Measurements from ENCODE around the gene LDLRAP1. TPM values are rescaled to one million over a fixed set of nuclear protein-coding genes. Genes with fewer than 3 reads are reported as not detected.

The LDLRAP1 gene
- polyA plus RNA-seq, 1 donor from 2014 or later = 0.22 TPM

GRCh38 chr1:25546193-25546592 lies 2.8 kb downstream of the LDLRAP1 start:
- H3K36me3 ChIP-seq (ENCODE audit: insufficient read depth, low read length) = no peaks in the 10 kb centered on the region
- H4K20me1 ChIP-seq (ENCODE audit: insufficient read depth) = no peaks in the 10 kb centered on the region
- H3K27ac ChIP-seq (ENCODE audit: low read length) = no peak overlapping the region
- H3K9ac ChIP-seq (ENCODE audit: low read length) = no peak overlapping the region
- H2AFZ ChIP-seq (ENCODE audit: low read depth, low read length) = no peak overlapping the region
- no peak for TF ChIP-seq POLR2AphosphoS5 (IDR thresholded peaks at IDR 0.05)
- TF ChIP-seq REST (IDR thresholded peaks at IDR 0.05; ENCODE audit: borderline replicate concordance) = no peak
- TF ChIP-seq EZH2 (IDR thresholded peaks at IDR 0.05; ENCODE audit: borderline replicate concordance, insufficient read depth, low read length, poor library complexity, severe bottlenecking) = no peak
- TF ChIP-seq RAD21 (conservative IDR thresholded peaks at IDR 0.05) = no peak
- TF ChIP-seq CTCF (IDR thresholded peaks at IDR 0.05; ENCODE audit: poor library complexity, severe bottlenecking) = no peak
- TF ChIP-seq SMC3 (conservative IDR thresholded peaks at IDR 0.05; ENCODE audit: poor library complexity) = no peak
- TF ChIP-seq TAF1 (IDR thresholded peaks at IDR 0.05; ENCODE audit: low read depth) = no peak
- no peak for TF ChIP-seq EP300 (conservative IDR thresholded peaks at IDR 0.05; ENCODE audit: poor library complexity, severe bottlenecking)
- TF ChIP-seq MXI1 (conservative IDR thresholded peaks at IDR 0.05; ENCODE audit: poor library complexity, severe bottlenecking) = no peak
- H3K4me3 ChIP-seq (ENCODE audit: low read length) = no peak overlapping the region
- H3K27me3 ChIP-seq (ENCODE audit: insufficient read depth, low read depth, low read length) = peaks cover 35% of the 10 kb centered on the region
- H3K9me3 ChIP-seq (ENCODE audit: low read length) = no peaks in the 10 kb centered on the region
- H3F3A ChIP-seq (ENCODE audit: insufficient read depth, low read length, poor library complexity, severe bottlenecking) = no peaks in the 10 kb centered on the region
- H3K9me2 ChIP-seq (ENCODE audit: insufficient read depth, low read length) = no peaks in the 10 kb centered on the region
- no peak overlapping the region for H3K4me2 ChIP-seq (ENCODE audit: low read length)
- H3K79me2 ChIP-seq (replicated peaks; ENCODE audit: insufficient read depth, low read length) = no peaks in the 10 kb centered on the region

- Histone ChIP-seq H4K20me1 (ENCODE audit: insufficient read depth) (no peaks in the 10 kb centered on the region), H3K4me3 (ENCODE audit: low read length) (no peak overlapping the region), H3K9ac (ENCODE audit: low read length) (no peak overlapping the region), H3K9me3 (ENCODE audit: low read length) (no peaks in the 10 kb centered on the region), H3K79me2 (replicated peaks; ENCODE audit: insufficient read depth, low read length) (no peaks in the 10 kb centered on the region), H3K4me2 (ENCODE audit: low read length) (no peak overlapping the region), H3K27me3 (ENCODE audit: insufficient read depth, low read depth, low read length) (peaks cover 19% of the 10 kb centered on the region), H3K36me3 (ENCODE audit: insufficient read depth, low read length) (no peaks in the 10 kb centered on the region), H3F3A (ENCODE audit: insufficient read depth, low read length, poor library complexity, severe bottlenecking) (no peaks in the 10 kb centered on the region), H3K9me2 (ENCODE audit: insufficient read depth, low read length) (no peaks in the 10 kb centered on the region), H2AFZ (ENCODE audit: low read depth, low read length) (no peak overlapping the region), H3K27ac (ENCODE audit: low read length) (no peak overlapping the region)
- TF ChIP-seq SMC3 (conservative IDR thresholded peaks at IDR 0.05; ENCODE audit: poor library complexity) (no peak), EZH2 (IDR thresholded peaks at IDR 0.05; ENCODE audit: borderline replicate concordance, insufficient read depth, low read length, poor library complexity, severe bottlenecking) (no peak), TAF1 (IDR thresholded peaks at IDR 0.05; ENCODE audit: low read depth) (no peak), MXI1 (conservative IDR thresholded peaks at IDR 0.05; ENCODE audit: poor library complexity, severe bottlenecking) (no peak), POLR2AphosphoS5 (IDR thresholded peaks at IDR 0.05) (no peak), RAD21 (conservative IDR thresholded peaks at IDR 0.05) (no peak), EP300 (conservative IDR thresholded peaks at IDR 0.05; ENCODE audit: poor library complexity, severe bottlenecking) (no peak), CTCF (IDR thresholded peaks at IDR 0.05; ENCODE audit: poor library complexity, severe bottlenecking) (no peak), REST (IDR thresholded peaks at IDR 0.05; ENCODE audit: borderline replicate concordance) (no peak)
Observed at GRCh38 chr1:25548601-25549000, 5.2 kb downstream of the LDLRAP1 start.
